Astrocyte of the cerebellum (primary cell): ENCODE measurements around the gene DDX19B.
A peak's percentile ranks its signal among the peaks of the same experiment; 100 is the strongest.
"Not testable (repeated sequence)": the region's sequence is repeated elsewhere in the genome, so short reads cannot be mapped to it uniquely, and the experiment has no call there.

Experiments used
- DNase-seq: peaks from one replicate; pipeline ENCODE4 v3.0.0-alpha.2; 2011; ENCODE audit warnings: low read depth
- H3K4me3 ChIP-seq: 2 replicates; pipeline ENCODE4 v1.5.1; 2011; ENCODE audit warnings: mild to moderate bottlenecking, low read depth, low read length, moderate library complexity
- CTCF ChIP-seq: IDR thresholded peaks from 2 replicates; pipeline ENCODE4 v1.5.1; 2012; ENCODE audit warnings: low read length, low read depth, moderate library complexity, mild to moderate bottlenecking; ENCODE audit errors: missing control alignments
- in situ Hi-C: cut with HindIII; loops from 2 replicates; pipeline ENCODE4 v1.10.0; 2017; ENCODE audit warnings: low sequenced_read_pairs

Gene DDX19B

GRCh38 chr16:70364399-70364798 lies 65.4 kb downstream of the DDX19B start:
- no peak for DNase-seq
- in situ Hi-C loops, result loop anchor here (10.0 kb wide), 2 partner anchors 50 to 170 kb away; no protein-coding TSS in a partner anchor
- H3K4me3 ChIP-seq, result no peak overlapping the region
- no peak for TF ChIP-seq CTCF

GRCh38 chr16:70370145-70370544 lies 71.2 kb downstream of the DDX19B start:
- H3K4me3 ChIP-seq, DNase-seq, in situ Hi-C loops: not testable (repeated sequence)
- TF ChIP-seq CTCF, result peak; percentile 67

GRCh38 chr16:70370924-70371323 lies 71.9 kb downstream of the DDX19B start:
- TF ChIP-seq CTCF, result no peak
- no peak overlapping the region for H3K4me3 ChIP-seq
- no peak for DNase-seq
- in situ Hi-C loops, result no loop called here

GRCh38 chr16:70372921-70373728 lies 74.1 kb downstream of the DDX19B start:
- no peak for DNase-seq
- TF ChIP-seq CTCF, result no peak
- in situ Hi-C loops, result no loop called here

GRCh38 chr16:70374213-70374612 lies 75.2 kb downstream of the DDX19B start:
- H3K4me3 ChIP-seq, result no peak overlapping the region
- no peak for DNase-seq
- TF ChIP-seq CTCF, result no peak
- in situ Hi-C loops, result no loop called here

More at GRCh38 chr16:70372921-70373728, 74.1 kb downstream of the DDX19B start:
- no peak overlapping the region for H3K4me3 ChIP-seq

GRCh38 chr16:70375636-70376611 lies 76.9 kb downstream of the DDX19B start:
- no peak for TF ChIP-seq CTCF
- in situ Hi-C loops, result no loop called here
- no peak overlapping the region for H3K4me3 ChIP-seq
- DNase-seq, result no peak
